ENCODE measurements around the gene RPF1.
"Not testable (repeated sequence)": the region's sequence is repeated elsewhere in the genome, so short reads cannot be mapped to it uniquely, and the experiment has no call there.

RPF1 gene

GRCh38 chr1:84478876-84479868 lies at the start of gene RPF1:
Gene RPF1, plus strand, starts transcription at chr1:84479266. Its CDS starts 16 bp downstream, at chr1:84479282.
- DNase-seq = peak; percentile 91

- DNase-seq = no peak
These were observed 48.5 kb upstream of the RPF1 start for GRCh38 chr1:84430546-84430945.

GRCh38 chr1:84433258-84434080 lies 45.6 kb upstream of the RPF1 start:
- no peak for DNase-seq

GRCh38 chr1:84434081-84434769 lies 44.8 kb upstream of the RPF1 start:
- DNase-seq = no peak

- no peak for DNase-seq
These were observed 44.1 kb upstream of the RPF1 start for GRCh38 chr1:84434801-84435549.

- DNase-seq = peak; percentile 58
These were observed 42.0 kb upstream of the RPF1 start for GRCh38 chr1:84436876-84437655.

GRCh38 chr1:84442256-84442655 lies 36.8 kb upstream of the RPF1 start:
- DNase-seq = no peak

GRCh38 chr1:84442747-84443646 lies 36.1 kb upstream of the RPF1 start:
- DNase-seq = peak; percentile 64

GRCh38 chr1:84448704-84449103 lies 30.4 kb upstream of the RPF1 start:
- not testable (repeated sequence) for DNase-seq

GRCh38 chr1:84450910-84451309 lies 28.2 kb upstream of the RPF1 start:
- DNase-seq = no peak

- DNase-seq = no peak
These were observed 26.6 kb upstream of the RPF1 start for GRCh38 chr1:84452436-84452835.

- DNase-seq = no peak
These were observed 16.9 kb upstream of the RPF1 start for GRCh38 chr1:84462118-84462517.

GRCh38 chr1:84467298-84467697 lies 11.8 kb upstream of the RPF1 start:
- no peak for DNase-seq

GRCh38 chr1:84476225-84476624 lies 2.8 kb upstream of the RPF1 start:
- DNase-seq = no peak

GRCh38 chr1:84479998-84480397 lies 932 bp downstream of the RPF1 start:
- DNase-seq = no peak

- no peak for DNase-seq
These were observed 1.6 kb downstream of the RPF1 start for GRCh38 chr1:84480650-84481049.

- no peak for DNase-seq
These were observed 2.3 kb downstream of the RPF1 start for GRCh38 chr1:84481317-84481716.

GRCh38 chr1:84488107-84488506 lies 9.0 kb downstream of the RPF1 start:
- no peak for DNase-seq

- no peak for DNase-seq
These were observed 10.7 kb downstream of the RPF1 start for GRCh38 chr1:84489766-84490165.

- no peak for DNase-seq
These were observed 13.7 kb downstream of the RPF1 start for GRCh38 chr1:84492726-84493125.
